B cell (primary cell): ENCODE results near the gene HNRNPC. TPM values are rescaled to one million over a fixed set of nuclear protein-coding genes. Genes with fewer than 3 reads are reported as not detected.
"Not testable (repeated sequence)": the region's sequence is repeated elsewhere in the genome, so short reads cannot be mapped to it uniquely, and the experiment has no call there.

Experiments used
- ATAC-seq: fragments of 200-7000 bp; cut with Tn5 transposase; one replicate; pipeline ENCODE4 v1.10.0; 2021; ENCODE audit warnings: low read depth, mild to moderate bottlenecking, moderate number of reproducible peaks, moderate library complexity
- CTCF ChIA-PET: fragments of 350-600 bp; sonication (Branson Sonifier 250); formaldehyde crosslinking; loops from one replicate; lab custom pipeline; 2021; ENCODE audit warnings: antibody characterized with exemption, inconsistent platforms; lab: Charles Lee
- POLR2A ChIA-PET: fragments of 350-600 bp; sonication (Branson Sonifier 250); formaldehyde crosslinking; loops from one replicate; lab custom pipeline; 2021; ENCODE audit warnings: antibody characterized with exemption; lab: Charles Lee
- DNase-seq: peaks from one replicate; pipeline ENCODE4 v3.0.0; 2013
- H2AFZ ChIP-seq: 2 replicates; pipeline ENCODE4 v1.6.1; 2012; ENCODE audit warnings: mild to moderate bottlenecking, low read depth, low read length; ENCODE audit not compliant: insufficient read depth, poor library complexity, severe bottlenecking
- H3K27ac ChIP-seq, 2 donors: 1 replicate in 1 of 2; 2 replicates in 1 of 2; pipeline ENCODE4 v1.5.1; 2012 to 2013; ENCODE audit warnings: low read length in 2 of 2, mild to moderate bottlenecking in 2 of 2, moderate library complexity in 1 of 2
- H3K27me3 ChIP-seq, 4 experiments: fragments of 200-600 bp in 1 of 4; sonication (generic) in 1 of 4; replicated peaks in 1 of 4; 1 replicate in 2 of 4; 2 replicates in 2 of 4; pipeline versions ENCODE4 v1.6.1 to v1.7.0; 2013 to 2016; ENCODE audit warnings: low read length in 3 of 4, mild to moderate bottlenecking in 2 of 4, mixed read lengths in 1 of 4, moderate library complexity in 1 of 4; ENCODE audit not compliant: insufficient read depth in 4 of 4, control insufficient read depth in 3 of 4; ENCODE audit errors: control extremely low read depth in 1 of 4
- H3K36me3 ChIP-seq, 2 experiments: replicated peaks in 1 of 2; 1 replicate in 1 of 2; 2 replicates in 1 of 2; pipeline versions ENCODE4 v1.6.1 to v1.7.1; 2013; ENCODE audit warnings: low read length in 1 of 2; ENCODE audit not compliant: insufficient read depth in 2 of 2, control insufficient read depth in 1 of 2; ENCODE audit errors: control extremely low read depth in 1 of 2, extremely low read depth in 1 of 2
- H3K4me1 ChIP-seq, 2 donors: fragments of 200-600 bp in 1 of 2; sonication (generic) in 1 of 2; 1 replicate in 1 of 2; 2 replicates in 1 of 2; pipeline versions ENCODE4 v1.5.1 to v1.6.1; 2013 to 2017; ENCODE audit warnings: low read length in 2 of 2; ENCODE audit not compliant: control insufficient read depth in 2 of 2, insufficient read depth in 2 of 2
- H3K4me2 ChIP-seq: replicated peaks from 2 replicates; pipeline ENCODE3; 2012; ENCODE audit warnings: mild to moderate bottlenecking, low read depth, low read length; ENCODE audit not compliant: poor library complexity, severe bottlenecking
- H3K4me3 ChIP-seq, 5 experiments: fragments of 200-600 bp in 1 of 5; sonication (generic) in 1 of 5; 1 replicate in 3 of 5; 2 replicates in 2 of 5; pipeline versions ENCODE4 v1.5.1 to v1.7.0; 2011 to 2016; ENCODE audit warnings: low read length in 4 of 5, mild to moderate bottlenecking in 4 of 5, low read depth in 2 of 5, control low read depth in 1 of 5, moderate library complexity in 1 of 5; ENCODE audit not compliant: insufficient read depth in 1 of 5; ENCODE audit errors: control extremely low read depth in 1 of 5, extremely low read depth in 1 of 5
- H3K79me2 ChIP-seq: fragments of 200-600 bp; sonication (generic); one replicate; pipeline ENCODE4 v1.6.0; 2016; ENCODE audit warnings: low read length; ENCODE audit not compliant: control insufficient read depth, insufficient read depth
- H3K9ac ChIP-seq: fragments of 200-600 bp; sonication (generic); 2 replicates; pipeline ENCODE4 v1.6.1; 2017; ENCODE audit warnings: mild to moderate bottlenecking, low read length, moderate library complexity
- H3K9me3 ChIP-seq, 3 donors: one replicate each; pipeline versions ENCODE4 v1.6.1 to v1.7.1; 2013; ENCODE audit warnings: low read length in 2 of 3; ENCODE audit not compliant: control insufficient read depth in 2 of 3, insufficient read depth in 1 of 3; ENCODE audit errors: control extremely low read depth in 1 of 3
- H4K20me1 ChIP-seq: 2 replicates; pipeline ENCODE4 v1.6.0; 2012; ENCODE audit warnings: mild to moderate bottlenecking, low read length; ENCODE audit not compliant: insufficient read depth, control insufficient read depth, poor library complexity, severe bottlenecking
- H3K27ac Mint-ChIP-seq: one replicate; pipeline ENCODE4 v1.8.0; 2021; ENCODE audit warnings: mixed read lengths
- H3K27me3 Mint-ChIP-seq: one replicate; pipeline ENCODE4 v1.8.0; 2021; ENCODE audit warnings: mixed read lengths
- H3K4me1 Mint-ChIP-seq: one replicate; pipeline ENCODE4 v1.8.0; 2021; ENCODE audit warnings: mixed read lengths
- H3K4me3 Mint-ChIP-seq: one replicate; pipeline ENCODE4 v1.8.0; 2021; ENCODE audit warnings: mixed read lengths
- H3K9me3 Mint-ChIP-seq: one replicate; pipeline ENCODE4 v1.8.0; 2022; ENCODE audit warnings: mixed read lengths; ENCODE audit not compliant: insufficient read depth
- EZH2 ChIP-seq: IDR thresholded peaks from 2 replicates; pipeline ENCODE4 v1.6.1; 2012; ENCODE audit warnings: borderline replicate concordance, low read depth, mild to moderate bottlenecking, moderate library complexity, low read length; ENCODE audit not compliant: insufficient read depth, poor library complexity, severe bottlenecking
- WGBS: methylation state at CpG from one replicate; pipeline ENCODE4 v1.1.5; 2013; ENCODE audit warnings: missing lambda C conversion rate; ENCODE audit not compliant: insufficient coverage; 5-methylcytosine and 5-hydroxymethylcytosine counted together
- intact Hi-C: fragments of 100-400 bp; cut with micrococcal nuclease; formaldehyde crosslinking; loops from one replicate; pipeline ENCODE4 v1.10.0; 2022
- polyA plus RNA-seq: library from polyadenylated mRNA; depleted of rRNA; stranded (reverse); fragments of >200 nt; gene quantifications from 2 replicates; pipeline ENCODE4 v1.2.3, GENCODE V29; 2012
- total RNA-seq, 2 donors: library from RNA; stranded (reverse); fragments of 120-200 nt in 1 of 2; gene quantifications; 1 replicate in 1 of 2; 2 replicates in 1 of 2; pipeline versions ENCODE4 v1.2.3 to v1.2.4, GENCODE V29; 2013 to 2022
- TF ChIP-seq, protein P1 (sequence below): fragments of 200-600 bp; IDR thresholded peaks from one replicate; pipeline ENCODE4 v1.8.0; 2022; ENCODE audit warnings: antibody characterized with exemption, mild to moderate bottlenecking

HNRNPC gene
- total and polyA plus RNA-seq, 2 donors (not counting 1 experiment from before 2014, with no cell fraction given): 358 to 497 TPM

DNA sequence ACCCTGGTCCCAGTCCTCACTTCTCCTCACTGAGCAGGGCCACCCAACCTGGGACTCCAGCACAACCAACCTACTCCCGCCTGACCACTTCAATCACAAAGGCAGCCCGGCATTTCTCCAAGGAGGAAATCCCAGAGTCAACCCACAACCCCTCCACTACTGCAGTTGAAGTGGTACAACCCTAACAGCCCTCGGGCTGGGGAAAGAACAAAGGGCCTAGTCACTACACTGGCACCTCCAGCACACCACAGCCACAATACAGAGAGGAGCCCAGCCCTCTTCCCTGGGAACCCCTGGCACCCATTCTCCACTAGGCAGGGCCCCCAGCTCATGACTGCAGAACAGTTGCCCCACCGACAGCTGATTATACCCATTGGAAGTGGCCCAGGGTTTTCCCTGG is 99.7 kb downstream of the HNRNPC start:
- Mint-ChIP-seq H3K27ac (no peak overlapping the region), H3K9me3 (peaks cover 4% of the 10 kb centered on the region), H3K27me3 (peaks cover 58% of the 10 kb centered on the region), H3K4me3 (no peak overlapping the region), H3K4me1 (no peaks in the 10 kb centered on the region)
- DNase-seq: no peak
- H3K4me2 ChIP-seq: no peak overlapping the region
- CTCF ChIA-PET: no interaction called here
- no peaks in the 10 kb centered on the region for H3K36me3 ChIP-seq
- TF ChIP-seq, protein P1, sequence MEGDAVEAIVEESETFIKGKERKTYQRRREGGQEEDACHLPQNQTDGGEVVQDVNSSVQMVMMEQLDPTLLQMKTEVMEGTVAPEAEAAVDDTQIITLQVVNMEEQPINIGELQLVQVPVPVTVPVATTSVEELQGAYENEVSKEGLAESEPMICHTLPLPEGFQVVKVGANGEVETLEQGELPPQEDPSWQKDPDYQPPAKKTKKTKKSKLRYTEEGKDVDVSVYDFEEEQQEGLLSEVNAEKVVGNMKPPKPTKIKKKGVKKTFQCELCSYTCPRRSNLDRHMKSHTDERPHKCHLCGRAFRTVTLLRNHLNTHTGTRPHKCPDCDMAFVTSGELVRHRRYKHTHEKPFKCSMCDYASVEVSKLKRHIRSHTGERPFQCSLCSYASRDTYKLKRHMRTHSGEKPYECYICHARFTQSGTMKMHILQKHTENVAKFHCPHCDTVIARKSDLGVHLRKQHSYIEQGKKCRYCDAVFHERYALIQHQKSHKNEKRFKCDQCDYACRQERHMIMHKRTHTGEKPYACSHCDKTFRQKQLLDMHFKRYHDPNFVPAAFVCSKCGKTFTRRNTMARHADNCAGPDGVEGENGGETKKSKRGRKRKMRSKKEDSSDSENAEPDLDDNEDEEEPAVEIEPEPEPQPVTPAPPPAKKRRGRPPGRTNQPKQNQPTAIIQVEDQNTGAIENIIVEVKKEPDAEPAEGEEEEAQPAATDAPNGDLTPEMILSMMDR: no peak
- TF ChIP-seq EZH2: no peak
- 80% methylated on average over 4 of the region's 4 CpGs for WGBS
- H3K4me1 ChIP-seq: no peaks in the 10 kb centered on the region
- H2AFZ ChIP-seq: no peak overlapping the region
- H3K9ac ChIP-seq: no peak overlapping the region
- no peak overlapping the region for H3K4me3 ChIP-seq
- H3K79me2 ChIP-seq: no peaks in the 10 kb centered on the region
- intact Hi-C loops: no loop called here
- H3K9me3 ChIP-seq: no peaks in the 10 kb centered on the region
- H3K27ac ChIP-seq: no peak overlapping the region
- peaks cover 0 to 26% (median 4%) of the 10 kb centered on the region in 4 experiments for H3K27me3 ChIP-seq
- POLR2A ChIA-PET: no interaction called here
- H4K20me1 ChIP-seq: no peaks in the 10 kb centered on the region
- no peak for ATAC-seq

DNA sequence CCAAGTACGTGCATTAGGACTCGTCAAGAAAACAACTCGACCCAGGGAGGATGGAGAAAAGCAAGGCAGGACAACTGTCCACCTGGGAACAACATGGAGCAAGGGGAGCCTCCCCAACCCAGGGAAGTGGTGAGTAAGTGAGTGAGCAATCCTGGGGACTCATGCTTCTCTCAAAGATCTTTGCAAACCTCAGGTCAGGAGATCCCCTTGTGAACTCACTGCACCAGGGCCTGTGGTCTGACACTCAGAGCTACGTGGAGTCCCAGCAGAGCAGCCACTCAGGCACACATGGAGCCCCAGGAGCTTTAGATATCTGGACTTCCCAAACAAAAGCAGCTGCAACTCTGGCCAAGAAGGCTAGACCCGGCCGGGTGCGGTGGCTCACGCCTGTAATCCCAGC is 101.2 kb downstream of the HNRNPC start:
- no peaks in the 10 kb centered on the region for H3K79me2 ChIP-seq
- no peak overlapping the region for H3K27ac ChIP-seq
- H3K4me3 ChIP-seq: no peak overlapping the region
- TF ChIP-seq EZH2: no peak
- TF ChIP-seq, protein P1: no peak
- DNase-seq (no peak), ATAC-seq (no peak)
- H4K20me1 ChIP-seq: no peaks in the 10 kb centered on the region
- H3K27me3 ChIP-seq: peaks cover 0 to 26% (median 4%) of the 10 kb centered on the region in 4 experiments
- Mint-ChIP-seq H3K4me1 (no peaks in the 10 kb centered on the region), H3K27me3 (peaks cover 50% of the 10 kb centered on the region), H3K9me3 (peaks cover 4% of the 10 kb centered on the region), H3K27ac (no peak overlapping the region), H3K4me3 (no peak overlapping the region)
- no peak overlapping the region for H3K9ac ChIP-seq
- POLR2A ChIA-PET: no interaction called here
- no peaks in the 10 kb centered on the region for H3K4me1 ChIP-seq
- CTCF ChIA-PET: no interaction called here
- no peak overlapping the region for H3K4me2 ChIP-seq
- H3K9me3 ChIP-seq: no peaks in the 10 kb centered on the region
- intact Hi-C loops: no loop called here
- no peaks in the 10 kb centered on the region for H3K36me3 ChIP-seq
- WGBS: 90% methylated on average over 7 of the region's 8 CpGs
- H2AFZ ChIP-seq: no peak overlapping the region

DNA sequence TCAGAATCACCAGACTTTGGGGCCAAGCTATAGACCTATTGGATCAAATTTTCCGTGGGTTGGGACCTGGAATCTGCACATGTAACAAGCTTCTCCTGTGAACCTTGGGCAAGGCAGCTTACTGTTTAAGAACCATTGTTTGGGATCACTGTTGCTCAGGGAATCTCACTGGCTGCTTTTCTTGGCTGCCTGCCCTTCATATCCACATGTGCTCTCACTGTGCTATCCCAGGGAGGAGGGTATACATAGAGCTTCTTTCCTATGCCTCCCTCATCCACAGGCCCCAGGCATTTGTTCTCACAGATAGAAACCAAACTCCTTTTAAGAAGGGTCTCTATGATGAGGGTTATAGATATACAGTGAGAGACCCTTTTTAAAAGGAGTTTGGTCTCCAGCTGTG is 103.6 kb downstream of the HNRNPC start:
- H2AFZ ChIP-seq, H4K20me1 ChIP-seq, H3K4me1 ChIP-seq, DNase-seq, H3K27ac Mint-ChIP-seq, POLR2A ChIA-PET, H3K9me3 Mint-ChIP-seq, H3K4me3 ChIP-seq, H3K79me2 ChIP-seq, H3K9ac ChIP-seq, CTCF ChIA-PET, intact Hi-C loops, ATAC-seq, H3K4me2 ChIP-seq, H3K27ac ChIP-seq, H3K9me3 ChIP-seq, H3K36me3 ChIP-seq, H3K4me1 Mint-ChIP-seq, H3K4me3 Mint-ChIP-seq: not testable (repeated sequence)
- peaks cover 38% of the 10 kb centered on the region for H3K27me3 Mint-ChIP-seq
- no CpG with 5 or more reads among the region's 1 CpG for WGBS
- H3K27me3 ChIP-seq: peaks cover 0 to 23% (median 2%) of the 10 kb centered on the region in 4 experiments
